Embryonic facial prominence (tissue), 1 donor: ENCODE results near the gene APBA2.
A peak's percentile ranks its signal among the peaks of the same experiment; 100 is the strongest.

Source experiments
- DNase-seq: peaks from one replicate; pipeline ENCODE4 v3.0.0-alpha.2; 2016; ENCODE audit errors: extremely low spot score

Gene APBA2

GRCh38 chr15:28896951-28897350 lies 11.2 kb downstream of the APBA2 start:
- no peak for DNase-seq

GRCh38 chr15:28897861-28898585 lies 12.2 kb downstream of the APBA2 start:
- no peak for DNase-seq

- no peak for DNase-seq
Measured at GRCh38 chr15:28899061-28899738, 13.4 kb downstream of the APBA2 start.

GRCh38 chr15:28900041-28900891 lies 14.5 kb downstream of the APBA2 start:
- no peak for DNase-seq

- DNase-seq: no peak
Measured at GRCh38 chr15:28900892-28901586, 15.3 kb downstream of the APBA2 start.

GRCh38 chr15:28901587-28901980 lies 15.8 kb downstream of the APBA2 start:
- no peak for DNase-seq

- no peak for DNase-seq
Measured at GRCh38 chr15:28901987-28902745, 16.4 kb downstream of the APBA2 start.

GRCh38 chr15:28902856-28903255 lies 17.1 kb downstream of the APBA2 start:
- DNase-seq: no peak

- no peak for DNase-seq
Measured at GRCh38 chr15:28903555-28903954, 17.8 kb downstream of the APBA2 start.

GRCh38 chr15:28904003-28904402 lies 18.2 kb downstream of the APBA2 start:
- no peak for DNase-seq

- no peak for DNase-seq
Measured at GRCh38 chr15:28904541-28905315, 19.0 kb downstream of the APBA2 start.

- DNase-seq: no peak
Measured at GRCh38 chr15:28907338-28907960, 21.7 kb downstream of the APBA2 start.

- DNase-seq: no peak
Measured at GRCh38 chr15:28909958-28910500, 24.3 kb downstream of the APBA2 start.

- DNase-seq: peak; percentile 45
Measured at GRCh38 chr15:28911310-28911931, 25.6 kb downstream of the APBA2 start.

- DNase-seq: no peak
Measured at GRCh38 chr15:28912422-28912821, 26.6 kb downstream of the APBA2 start.

GRCh38 chr15:28913171-28913765 lies 27.5 kb downstream of the APBA2 start:
- no peak for DNase-seq

- DNase-seq: no peak
Measured at GRCh38 chr15:28914046-28914445, 28.3 kb downstream of the APBA2 start.

GRCh38 chr15:28914483-28915023 lies 28.8 kb downstream of the APBA2 start:
- DNase-seq: no peak
